Right atrium auricular region (tissue), 2 donors: ENCODE measurements around the gene KCNH8. TPM values are rescaled to one million over a fixed set of nuclear protein-coding genes. Genes with fewer than 3 reads are reported as not detected.

Experiments
- DNase-seq: peaks from one replicate; pipeline ENCODE4 v3.0.0-alpha.2; 2019; ENCODE audit warnings: low spot score
- H3K27ac ChIP-seq, 2 donors: fragments of 200-600 bp; sonication (generic); 1 replicate in 1 of 2; 2 replicates in 1 of 2; pipeline ENCODE4 v1.5.1; 2016 to 2019
- H3K27me3 ChIP-seq, 2 donors: fragments of 200-600 bp; sonication (generic); one replicate each; pipeline versions ENCODE4 v1.5.1 to v1.6.0; 2017 to 2019
- H3K36me3 ChIP-seq: fragments of 200-600 bp; sonication (generic); one replicate; pipeline ENCODE4 v1.5.1; 2016
- H3K4me1 ChIP-seq, 2 donors: fragments of 200-600 bp; sonication (generic); one replicate each; pipeline versions ENCODE4 v1.5.1 to v1.6.0; 2017 to 2019
- H3K4me3 ChIP-seq, 2 donors: fragments of 200-600 bp; sonication (generic); 1 replicate in 1 of 2; 2 replicates in 1 of 2; pipeline ENCODE4 v1.5.1; 2017 to 2019; ENCODE audit warnings: mild to moderate bottlenecking in 1 of 2, moderate library complexity in 1 of 2
- H3K9me3 ChIP-seq, 2 donors: fragments of 200-600 bp; sonication (generic); one replicate each; pipeline ENCODE4 v1.5.1; 2019
- total RNA-seq, 2 donors: library from RNA; depleted of rRNA; stranded (reverse); fragments of >200 nt; gene quantifications; one replicate each; pipeline ENCODE4 v1.1.0, GENCODE V29; 2016
- TF ChIP-seq, protein P1 (sequence below), 2 donors: fragments of 200-600 bp; sonication (generic); IDR thresholded peaks; one replicate each; pipeline ENCODE4 v1.5.1; 2019; ENCODE audit warnings: antibody characterized with exemption in 2 of 2

Gene KCNH8
- total RNA-seq, 2 donors from 2014 or later: 0.08 TPM; not detected in 1

DNA sequence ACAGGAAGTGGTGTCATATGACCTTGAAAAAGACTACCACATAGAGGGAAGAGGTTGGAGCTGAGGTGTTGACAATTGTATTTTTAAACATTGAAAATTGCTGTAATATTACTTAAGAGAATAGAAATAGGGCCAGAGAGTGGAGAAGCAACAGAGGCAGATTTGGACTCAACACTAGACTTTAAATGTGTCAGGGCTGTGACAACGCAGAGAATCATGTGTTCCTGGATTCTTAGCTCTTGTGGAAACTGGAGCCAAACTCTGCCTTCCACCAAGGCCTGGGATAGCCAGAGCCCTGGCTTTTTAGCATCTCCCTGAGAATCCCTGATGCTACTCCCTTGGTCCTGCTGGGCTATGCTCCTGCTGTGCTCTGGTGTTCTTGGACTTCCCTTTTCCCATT lies 277.5 kb downstream of the KCNH8 start:
- Histone ChIP-seq H3K4me3 (no peak overlapping the region), H3K4me1 (no peaks in the 10 kb centered on the region), H3K36me3 (no peaks in the 10 kb centered on the region), H3K27me3 (no peaks in the 10 kb centered on the region), H3K9me3 (no peaks in the 10 kb centered on the region), H3K27ac (no peak overlapping the region)
- no peak for DNase-seq
- TF ChIP-seq, protein P1, sequence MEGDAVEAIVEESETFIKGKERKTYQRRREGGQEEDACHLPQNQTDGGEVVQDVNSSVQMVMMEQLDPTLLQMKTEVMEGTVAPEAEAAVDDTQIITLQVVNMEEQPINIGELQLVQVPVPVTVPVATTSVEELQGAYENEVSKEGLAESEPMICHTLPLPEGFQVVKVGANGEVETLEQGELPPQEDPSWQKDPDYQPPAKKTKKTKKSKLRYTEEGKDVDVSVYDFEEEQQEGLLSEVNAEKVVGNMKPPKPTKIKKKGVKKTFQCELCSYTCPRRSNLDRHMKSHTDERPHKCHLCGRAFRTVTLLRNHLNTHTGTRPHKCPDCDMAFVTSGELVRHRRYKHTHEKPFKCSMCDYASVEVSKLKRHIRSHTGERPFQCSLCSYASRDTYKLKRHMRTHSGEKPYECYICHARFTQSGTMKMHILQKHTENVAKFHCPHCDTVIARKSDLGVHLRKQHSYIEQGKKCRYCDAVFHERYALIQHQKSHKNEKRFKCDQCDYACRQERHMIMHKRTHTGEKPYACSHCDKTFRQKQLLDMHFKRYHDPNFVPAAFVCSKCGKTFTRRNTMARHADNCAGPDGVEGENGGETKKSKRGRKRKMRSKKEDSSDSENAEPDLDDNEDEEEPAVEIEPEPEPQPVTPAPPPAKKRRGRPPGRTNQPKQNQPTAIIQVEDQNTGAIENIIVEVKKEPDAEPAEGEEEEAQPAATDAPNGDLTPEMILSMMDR (IDR thresholded peaks at IDR 0.05): no peak

- no peak overlapping the region for H3K4me3 ChIP-seq
- DNase-seq: no peak
- H3K9me3 ChIP-seq: no peaks in the 10 kb centered on the region
- no peaks in the 10 kb centered on the region for H3K4me1 ChIP-seq
- H3K36me3 ChIP-seq: no peaks in the 10 kb centered on the region
- H3K27me3 ChIP-seq: no peaks in the 10 kb centered on the region
- TF ChIP-seq, protein P1 (IDR thresholded peaks at IDR 0.05): no peak
- no peak overlapping the region for H3K27ac ChIP-seq
Measured at GRCh38 chr3:19427422-19428149, 279.3 kb downstream of the KCNH8 start.

DNA sequence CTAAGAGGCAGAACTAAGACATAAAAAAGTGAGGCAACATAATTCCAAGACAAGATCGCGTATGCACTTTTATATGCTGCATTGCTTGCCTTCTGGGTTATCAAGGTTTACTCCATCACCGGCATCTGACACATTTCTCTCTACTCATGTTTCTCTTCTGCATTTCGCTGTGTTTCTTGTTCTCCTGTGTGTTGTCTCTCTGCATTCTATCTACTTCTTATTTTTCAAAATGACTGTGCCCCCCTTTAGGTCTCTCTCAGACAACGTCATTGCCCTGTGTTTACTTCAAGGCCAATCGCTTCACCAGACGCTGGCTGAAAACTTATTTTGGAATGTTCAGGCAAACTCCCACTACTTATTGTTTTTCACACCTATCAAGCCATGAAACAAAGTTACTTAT lies 280.4 kb downstream of the KCNH8 start:
- no peaks in the 10 kb centered on the region for H3K4me1 ChIP-seq
- H3K4me3 ChIP-seq: no peak overlapping the region
- H3K27ac ChIP-seq: no peak overlapping the region
- TF ChIP-seq, protein P1 (IDR thresholded peaks at IDR 0.05): no peak
- H3K36me3 ChIP-seq: no peaks in the 10 kb centered on the region
- no peaks in the 10 kb centered on the region for H3K9me3 ChIP-seq
- DNase-seq: no peak
- H3K27me3 ChIP-seq: no peaks in the 10 kb centered on the region

- H3K27me3 ChIP-seq: no peaks in the 10 kb centered on the region
- H3K36me3 ChIP-seq: no peaks in the 10 kb centered on the region
- no peak overlapping the region for H3K27ac ChIP-seq
- no peak for DNase-seq
- no peak overlapping the region for H3K4me3 ChIP-seq
- no peaks in the 10 kb centered on the region for H3K9me3 ChIP-seq
- TF ChIP-seq, protein P1 (IDR thresholded peaks at IDR 0.05): no peak
- no peaks in the 10 kb centered on the region for H3K4me1 ChIP-seq
Measured at GRCh38 chr3:19432669-19433068, 284.4 kb downstream of the KCNH8 start.

DNA sequence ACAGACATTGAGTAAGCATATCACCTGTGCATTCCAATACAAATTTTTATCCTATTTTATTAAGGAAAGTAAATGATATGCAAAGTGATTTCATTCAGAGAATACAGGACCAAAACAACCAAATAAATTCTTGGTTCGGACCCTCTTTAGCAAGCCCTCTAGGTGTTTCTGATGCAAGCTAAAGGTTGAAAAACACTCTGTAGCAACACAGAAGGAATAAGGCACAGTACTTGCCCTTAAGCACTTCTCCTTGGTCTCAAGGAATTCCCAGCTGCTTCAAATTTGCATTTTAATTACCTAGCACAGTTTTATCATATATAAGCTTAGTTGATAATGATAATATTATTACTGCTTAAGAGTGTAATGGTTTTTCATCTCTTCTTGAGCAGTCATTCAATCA lies 288.4 kb downstream of the KCNH8 start:
- TF ChIP-seq, protein P1 (IDR thresholded peaks at IDR 0.05): no peak
- Histone ChIP-seq H3K27ac (no peak overlapping the region), H3K9me3 (no peaks in the 10 kb centered on the region), H3K4me3 (no peak overlapping the region), H3K4me1 (no peaks in the 10 kb centered on the region), H3K36me3 (no peaks in the 10 kb centered on the region), H3K27me3 (no peaks in the 10 kb centered on the region)
- DNase-seq: no peak

GRCh38 chr3:19439944-19440343 lies 291.6 kb downstream of the KCNH8 start:
- H3K27me3 ChIP-seq: no peaks in the 10 kb centered on the region
- no peaks in the 10 kb centered on the region for H3K4me1 ChIP-seq
- H3K27ac ChIP-seq: no peak overlapping the region
- TF ChIP-seq, protein P1 (IDR thresholded peaks at IDR 0.05): no peak
- H3K36me3 ChIP-seq: no peaks in the 10 kb centered on the region
- H3K9me3 ChIP-seq: no peaks in the 10 kb centered on the region
- H3K4me3 ChIP-seq: no peak overlapping the region
- DNase-seq: no peak
